Effector CD4-positive, alpha-beta T cell (primary cell): Measurements from ENCODE around the gene OTOG.

Source experiments
- DNase-seq: peaks from one replicate; pipeline ENCODE4 v3.0.0-alpha.2; 2020

The OTOG gene

DNA sequence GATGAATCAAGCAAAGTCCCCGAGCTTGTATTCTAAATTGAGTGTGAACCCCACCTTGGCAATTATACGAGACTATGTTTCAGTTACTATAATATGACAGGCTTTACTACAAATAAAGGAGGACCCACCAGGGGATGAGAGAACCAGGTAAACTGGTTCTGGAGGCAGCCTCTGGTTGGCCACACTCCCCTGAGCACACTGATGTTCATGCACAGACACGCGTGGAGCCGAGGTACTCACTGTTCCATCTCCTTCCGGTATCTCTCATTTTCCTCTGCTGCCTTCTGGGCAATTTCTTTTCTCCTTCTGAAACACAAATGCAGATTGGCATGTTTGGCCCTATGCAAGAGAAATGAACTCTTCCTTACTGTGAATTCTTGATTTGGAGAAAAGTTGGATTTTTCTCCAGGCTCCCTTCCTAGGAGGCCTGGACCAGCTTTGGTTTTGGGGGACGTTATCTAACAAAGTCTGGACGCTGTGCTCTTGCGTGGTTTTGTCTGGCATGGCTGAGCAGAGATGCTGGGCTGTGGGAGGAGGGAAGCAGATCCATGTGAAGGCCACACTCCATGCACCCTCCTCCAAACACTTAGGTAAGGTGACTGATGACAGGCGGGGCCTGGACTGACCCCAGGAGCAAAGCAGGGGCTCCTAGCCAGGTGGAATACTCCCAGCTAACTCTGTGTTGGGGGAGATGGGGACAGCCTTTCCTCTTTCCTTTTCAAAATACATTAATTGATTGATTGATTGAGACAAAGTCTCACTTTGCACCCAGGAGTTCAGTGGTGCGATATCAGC lies 25.8 kb upstream of the OTOG start:
- DNase-seq = no peak

DNA sequence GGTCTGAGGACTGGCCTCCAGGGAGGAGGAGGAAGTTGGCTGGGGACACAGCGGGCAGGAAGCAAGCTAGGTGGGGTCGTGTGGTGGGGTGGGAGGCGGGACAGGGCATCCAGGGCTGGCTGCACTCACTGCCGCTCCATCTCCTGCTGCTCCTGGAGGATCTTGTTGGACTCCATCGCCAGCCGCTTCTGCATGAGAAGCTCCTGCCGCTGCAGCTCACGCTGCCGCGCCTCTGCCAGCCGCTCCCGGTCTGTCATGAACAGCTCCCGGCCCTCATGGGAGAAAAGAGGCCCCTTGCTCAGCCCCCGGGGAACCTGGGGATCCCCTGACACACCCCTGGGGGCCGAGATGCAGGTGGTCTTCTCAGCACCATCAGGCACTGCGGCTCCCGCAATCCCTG lies 24.4 kb upstream of the OTOG start:
- DNase-seq = no peak

DNA sequence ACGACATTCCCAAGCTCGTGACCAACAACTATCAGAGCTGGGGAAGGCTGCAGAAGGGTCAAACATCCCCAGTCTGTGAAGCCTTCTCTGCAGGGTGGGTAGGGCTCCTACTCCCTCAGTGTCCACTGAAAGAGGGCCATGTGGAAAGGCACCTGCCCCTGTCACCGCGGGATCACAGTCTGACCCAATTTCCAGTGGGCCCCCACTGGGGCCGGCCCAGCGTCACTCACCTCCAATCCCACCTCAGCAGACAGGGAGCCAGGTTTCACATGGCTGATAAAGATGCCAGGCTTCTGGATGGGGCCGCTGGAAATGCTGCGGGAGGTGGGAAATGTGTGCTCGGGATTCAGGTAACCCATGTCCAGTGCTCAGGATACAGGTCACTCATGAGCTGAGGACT lies 22.8 kb upstream of the OTOG start:
- no peak for DNase-seq

DNA sequence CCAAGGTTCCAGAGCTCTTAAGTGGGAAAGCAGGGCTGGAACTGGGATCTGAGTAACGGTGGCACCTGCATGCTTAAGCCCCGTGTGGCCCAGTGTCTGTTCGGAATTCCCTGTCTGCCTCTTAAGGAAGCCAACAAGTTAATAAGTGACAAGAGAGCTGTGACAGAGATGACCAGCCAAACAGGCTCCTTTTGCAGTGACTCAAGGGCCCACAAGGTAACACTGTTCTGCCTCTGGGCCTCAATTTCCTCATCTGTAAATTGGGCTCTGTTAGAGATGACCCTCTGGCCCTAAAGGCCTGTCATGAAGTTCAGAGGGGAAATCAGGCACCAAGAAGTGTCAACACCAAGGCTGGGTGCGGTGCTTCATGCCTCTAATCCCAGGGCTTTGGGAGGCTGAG lies 21.5 kb upstream of the OTOG start:
- no peak for DNase-seq

DNA sequence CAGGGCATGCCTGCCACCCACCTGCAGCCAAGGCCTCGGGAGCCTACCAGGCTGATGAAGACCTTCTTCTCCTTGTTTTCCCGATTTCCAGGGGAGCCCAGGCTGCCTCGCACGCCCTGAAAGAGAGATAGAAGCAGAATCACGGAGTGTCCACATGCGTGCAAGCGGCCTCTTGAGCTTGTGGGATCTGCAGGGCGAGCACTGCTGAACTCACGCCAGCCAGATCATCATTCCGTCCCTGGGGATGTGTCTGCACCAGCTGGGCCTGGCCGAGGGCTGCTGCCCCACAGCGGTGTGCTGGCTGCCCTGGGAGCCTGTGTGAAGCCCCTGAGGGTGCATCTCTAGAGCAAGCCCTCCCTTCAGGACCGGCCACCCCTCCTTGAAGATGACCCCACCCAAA lies 20.7 kb upstream of the OTOG start:
- DNase-seq = no peak

DNA sequence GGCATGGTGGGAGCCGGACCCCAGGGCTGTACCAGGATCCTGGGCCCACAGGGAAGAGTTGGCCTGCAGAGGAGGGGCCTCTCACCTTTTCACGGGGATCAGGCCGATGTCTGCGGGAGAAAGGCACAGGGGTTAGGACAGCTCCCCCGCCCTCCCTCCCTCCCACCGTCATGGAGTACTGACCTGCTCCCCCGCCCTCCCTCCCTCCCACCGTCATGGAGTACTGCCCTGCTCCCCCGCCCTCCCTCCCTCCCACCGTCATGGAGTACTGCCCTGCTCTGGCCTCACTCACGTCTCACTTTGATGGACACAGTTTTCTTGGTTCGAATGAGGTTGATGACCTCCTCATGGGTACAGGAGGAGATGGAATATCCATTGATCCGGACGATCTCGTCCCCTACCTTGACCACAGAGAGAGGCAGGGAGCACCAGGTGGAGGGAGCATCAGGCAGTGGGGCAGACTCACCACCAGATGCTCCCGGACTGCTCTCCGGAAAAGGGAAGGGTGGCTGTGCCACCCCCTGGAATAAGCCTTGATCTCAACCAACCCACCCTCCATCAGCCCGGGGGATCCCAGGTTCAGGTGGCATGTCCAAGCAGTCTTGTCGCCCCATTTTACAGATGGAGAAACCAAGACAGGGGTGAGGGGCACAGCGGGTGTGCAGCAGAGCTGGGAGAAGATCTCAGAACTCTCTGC lies 20.0 kb upstream of the OTOG start:
- DNase-seq = no peak

DNA sequence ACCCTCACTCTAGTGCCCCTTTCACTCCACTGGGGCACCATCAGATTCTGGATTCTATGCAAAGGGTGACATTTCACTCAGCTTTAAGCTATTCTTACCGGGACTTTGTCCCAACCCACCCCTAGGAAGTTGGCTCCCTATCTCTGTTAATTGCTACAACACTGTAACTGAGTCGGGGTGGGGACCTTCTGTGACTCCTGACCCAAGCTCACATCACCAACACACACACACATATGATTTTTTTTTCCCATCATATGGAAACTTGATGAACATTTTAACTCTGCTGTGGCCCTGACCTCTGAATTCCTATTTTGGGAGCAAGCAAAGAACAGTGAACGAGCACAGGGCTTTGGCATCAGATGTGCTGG lies 19.4 kb upstream of the OTOG start:
- no peak for DNase-seq

DNA sequence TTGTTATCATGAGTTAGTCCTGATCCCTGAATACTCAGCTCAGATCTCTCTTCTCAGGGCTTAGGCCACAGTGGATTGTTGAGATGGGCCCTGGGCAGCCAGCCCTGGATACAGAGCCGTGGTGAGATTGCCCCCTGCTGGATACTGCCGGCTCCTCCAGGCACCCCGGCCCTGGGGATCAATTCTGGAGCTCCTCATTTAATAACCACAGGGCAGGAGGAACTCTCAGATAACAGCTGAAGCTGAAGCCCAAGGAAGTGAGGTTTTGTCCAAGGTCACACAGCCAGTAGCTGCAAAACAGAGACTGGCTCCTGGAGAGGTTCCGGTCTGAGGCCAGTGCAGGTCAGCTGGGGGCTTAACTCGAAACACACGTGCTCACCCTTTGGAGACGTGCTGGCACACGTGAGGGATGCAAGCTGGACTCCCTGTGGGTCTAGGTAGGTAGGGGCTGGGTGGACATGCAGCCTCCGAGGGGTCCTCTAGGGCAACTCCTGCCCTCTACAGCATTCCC lies 18.8 kb upstream of the OTOG start:
- DNase-seq = peak; percentile 16

DNA sequence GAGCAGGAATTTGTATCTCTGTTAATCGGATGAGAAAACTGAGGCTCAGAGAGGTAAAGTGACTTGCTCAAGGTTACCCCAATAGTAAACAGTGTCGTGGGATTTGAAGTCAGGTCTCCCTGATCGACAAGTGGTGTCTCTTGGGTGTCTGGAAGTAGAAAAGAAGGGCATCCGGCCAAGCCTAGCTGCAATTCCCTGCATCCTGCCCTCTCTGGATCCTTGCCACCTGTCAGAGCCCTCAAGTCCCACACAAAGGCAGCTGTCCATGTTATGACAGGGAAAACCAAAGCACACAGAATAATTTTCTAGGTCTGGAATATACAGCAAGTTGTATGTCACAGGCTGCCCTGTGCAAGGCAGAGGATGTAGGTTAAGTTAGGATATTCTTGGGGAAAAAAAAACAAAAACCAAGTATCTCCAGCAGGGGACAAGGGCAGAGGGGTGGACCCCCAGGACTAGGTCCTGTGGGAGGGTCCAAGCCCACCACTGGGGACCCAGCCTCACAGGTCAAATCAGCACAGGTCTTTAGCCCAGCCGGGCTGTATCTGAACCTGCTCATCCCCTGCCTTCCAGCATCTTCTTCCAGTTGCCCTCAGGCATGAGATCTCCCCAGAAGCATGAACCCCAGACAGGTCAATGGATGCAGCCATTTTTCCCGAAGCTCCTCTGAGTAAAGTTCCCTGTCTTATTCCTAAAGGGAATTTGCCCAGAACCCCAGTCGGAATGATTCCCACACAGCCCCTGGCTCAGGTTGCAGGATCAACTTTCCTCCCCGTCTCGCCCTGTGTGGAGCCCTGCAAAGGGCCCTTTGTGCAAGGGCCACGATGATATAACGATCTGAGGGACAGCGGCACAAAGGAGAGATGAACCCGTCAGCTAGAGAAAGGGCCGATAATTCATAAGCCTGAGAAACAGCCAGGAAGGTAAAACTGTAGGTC lies 17.9 kb upstream of the OTOG start:
- no peak for DNase-seq

DNA sequence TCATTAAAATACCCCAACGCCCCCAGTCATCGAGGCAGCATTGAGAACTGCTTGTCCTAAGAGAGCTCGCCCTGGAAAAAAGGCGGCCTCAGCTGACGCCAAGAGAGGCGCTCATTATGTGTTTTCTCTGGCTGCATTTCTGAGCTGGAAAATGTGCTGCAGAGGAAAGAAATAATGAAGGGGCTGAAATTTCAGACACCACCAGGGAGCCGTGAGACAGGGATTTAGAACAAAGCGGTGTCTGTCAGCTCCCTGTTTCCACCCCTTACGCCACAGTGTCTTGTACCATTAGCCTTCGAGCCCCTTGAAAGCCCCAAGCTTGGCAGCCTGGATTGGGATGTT lies 17.2 kb upstream of the OTOG start:
- DNase-seq = no peak

DNA sequence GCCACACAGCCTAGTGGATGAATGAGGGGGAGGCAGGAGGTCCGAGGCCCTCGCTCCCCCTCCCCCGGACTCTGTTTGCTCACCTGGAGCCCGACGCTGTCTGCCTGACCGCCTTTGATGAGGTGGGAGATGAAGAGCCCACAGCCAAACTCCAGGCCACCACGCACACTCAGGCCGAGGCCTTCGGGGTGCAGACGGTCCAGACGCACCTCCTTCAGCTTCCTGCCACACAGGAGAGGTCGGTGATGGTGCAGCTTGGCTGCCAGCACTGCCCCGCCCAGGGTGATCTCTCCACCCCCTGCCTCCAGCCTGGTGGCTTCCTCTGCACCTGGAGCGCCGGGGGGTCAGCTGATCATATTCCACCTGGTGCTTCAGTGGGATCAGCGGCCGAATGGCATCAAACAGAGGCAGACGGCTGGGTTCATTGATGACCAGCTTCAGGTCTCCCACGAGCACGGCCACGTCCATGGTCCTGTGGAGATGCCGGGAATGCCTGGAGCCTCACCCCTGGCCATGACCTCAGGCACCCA lies 15.9 kb upstream of the OTOG start:
- DNase-seq = no peak

DNA sequence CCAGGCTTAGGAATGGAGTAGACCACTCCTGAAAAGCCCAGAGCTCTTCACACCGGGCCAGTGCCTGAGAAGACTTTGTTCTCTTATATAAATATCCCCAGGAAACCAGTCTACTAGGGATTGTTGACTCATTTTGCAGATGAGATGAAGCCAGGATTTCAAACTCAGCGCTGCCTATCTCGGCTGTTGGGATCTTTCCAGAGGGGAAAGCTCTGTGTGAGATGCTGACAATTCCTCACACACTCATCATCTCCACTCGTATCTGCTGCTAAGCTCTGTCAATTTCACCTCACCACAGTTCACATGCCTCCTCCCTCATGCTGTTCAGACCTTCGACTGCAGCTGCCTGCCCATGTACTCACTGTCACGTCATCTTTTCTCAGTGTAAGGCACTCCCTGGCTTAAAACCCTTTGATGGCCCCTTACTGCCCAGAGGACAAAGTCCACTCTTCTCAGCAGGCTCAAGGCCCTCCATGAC lies 15.4 kb upstream of the OTOG start:
- DNase-seq = no peak

DNA sequence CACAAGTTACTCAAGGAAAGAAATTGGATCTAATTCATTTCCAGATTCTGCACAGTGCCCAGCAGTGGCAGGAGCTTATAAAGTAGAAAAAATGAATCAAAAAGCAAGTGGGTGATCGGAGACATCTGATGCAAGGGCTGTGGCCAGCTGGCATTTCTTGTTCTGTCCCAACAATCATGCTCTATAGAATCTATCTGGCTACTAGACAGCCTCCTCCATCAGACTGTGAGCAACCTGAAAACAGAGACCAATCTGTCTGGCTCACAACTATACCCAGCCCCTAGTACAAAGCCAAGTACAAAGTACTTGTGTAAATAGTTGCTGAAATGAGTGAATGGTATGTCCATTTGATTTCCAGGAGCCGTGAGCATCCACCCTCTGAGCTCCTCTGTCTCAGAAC lies 14.3 kb upstream of the OTOG start:
- DNase-seq = no peak

DNA sequence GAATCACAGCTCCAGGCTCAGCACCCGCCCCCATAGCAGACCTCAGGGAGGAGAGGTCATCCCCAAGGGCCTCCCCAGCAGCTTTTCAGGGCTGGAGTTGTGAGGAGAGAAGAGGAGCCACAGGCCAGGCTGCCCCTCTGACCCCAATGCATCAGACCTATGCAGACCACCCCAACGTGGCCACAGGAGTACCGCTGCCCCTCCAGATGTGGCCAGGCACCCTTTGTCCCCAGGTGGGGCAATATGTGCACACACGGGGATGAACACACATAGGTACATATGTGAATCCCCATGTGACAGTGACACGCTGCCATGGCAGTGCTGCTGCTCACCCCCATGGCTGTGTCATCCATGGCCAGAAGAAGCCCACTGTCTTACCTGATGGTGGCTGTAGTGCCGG lies 13.7 kb upstream of the OTOG start:
- no peak for DNase-seq

DNA sequence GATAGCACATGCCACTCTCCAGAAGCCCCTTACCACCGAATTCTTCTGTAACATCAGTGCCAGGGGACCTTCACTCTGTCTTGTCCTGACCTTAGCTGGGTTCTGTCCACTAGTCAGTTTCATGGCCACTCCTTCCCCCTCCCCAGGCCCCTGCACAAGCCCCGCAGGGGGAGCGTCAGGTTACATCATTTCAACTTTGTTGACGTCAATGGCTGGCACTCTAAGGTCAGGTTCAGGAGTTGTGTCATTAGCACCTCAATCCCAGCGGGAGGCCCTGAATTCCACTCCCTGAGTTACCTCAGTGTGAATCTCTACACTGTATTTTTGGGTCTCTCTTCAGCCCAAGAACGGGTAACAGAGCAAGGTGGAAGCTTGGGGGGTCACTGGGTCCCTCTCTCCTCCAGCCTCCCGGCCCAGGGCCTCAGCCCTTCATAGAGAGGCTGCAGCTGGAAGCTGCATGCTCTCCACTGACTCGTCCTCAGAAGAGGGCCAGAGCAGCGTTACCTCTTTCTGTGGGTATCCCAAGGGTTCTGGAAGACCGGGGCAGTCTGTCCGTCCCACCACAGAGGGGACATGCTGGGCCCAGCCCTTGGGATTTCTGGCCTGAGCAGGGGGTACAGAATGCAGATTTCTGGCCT lies 13.2 kb upstream of the OTOG start:
- DNase-seq = no peak

DNA sequence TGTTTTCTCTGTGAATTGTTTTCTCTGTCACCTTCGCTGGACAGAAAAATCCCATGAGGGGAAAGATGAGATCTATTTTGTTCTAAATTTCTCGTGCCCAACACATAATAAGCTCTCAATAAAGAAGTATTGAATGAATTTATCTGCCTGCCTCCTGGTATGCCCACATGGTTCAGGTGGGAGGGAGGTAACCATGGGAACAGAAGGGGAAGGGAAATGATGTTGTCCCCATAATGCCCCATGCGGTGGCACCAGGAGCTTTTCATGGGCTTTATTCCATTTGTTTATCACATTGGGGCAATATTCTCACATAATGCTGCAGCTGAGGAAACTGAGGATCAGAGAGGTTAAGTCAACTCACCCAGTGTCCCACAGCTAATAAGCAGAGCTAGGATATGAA lies 11.6 kb upstream of the OTOG start:
- DNase-seq = no peak

DNA sequence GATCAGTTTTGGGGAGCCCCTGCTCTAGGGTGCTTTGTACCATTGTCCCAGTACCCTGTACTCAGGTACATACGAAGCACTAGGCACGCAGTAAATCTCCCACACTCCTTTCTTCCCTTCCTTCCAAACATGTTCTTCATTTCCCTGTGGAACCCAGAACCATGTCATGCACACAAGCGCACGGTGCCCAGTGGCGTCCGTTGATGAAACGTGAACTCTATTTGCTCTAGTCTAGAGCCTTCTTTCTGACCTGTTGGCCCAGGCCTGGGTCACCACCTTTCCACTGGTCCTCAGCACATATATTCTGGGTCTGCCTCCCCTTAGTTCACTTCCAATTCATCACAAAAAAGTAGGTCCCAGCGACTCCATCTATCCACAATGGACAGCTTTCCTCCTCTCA lies 9.8 kb upstream of the OTOG start:
- DNase-seq = no peak

DNA sequence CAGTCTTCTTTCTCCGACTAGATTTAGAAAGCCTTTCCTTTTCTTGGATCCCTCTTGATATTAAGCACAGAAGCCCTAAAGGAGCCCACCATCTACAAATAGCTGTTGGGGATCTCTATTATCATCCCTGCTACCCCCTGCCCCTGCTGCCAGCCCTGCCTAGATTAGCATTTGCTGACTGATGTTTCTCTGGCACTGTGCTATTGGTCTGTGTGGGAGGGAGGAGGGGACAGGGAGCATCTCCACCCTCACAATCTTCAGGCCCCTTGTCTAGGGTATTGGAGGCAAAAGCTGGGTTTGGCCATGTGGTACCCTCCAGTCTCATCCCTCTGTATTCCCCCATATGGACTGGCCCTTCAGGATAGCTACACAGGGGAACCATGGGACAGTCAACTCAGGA lies 9.0 kb upstream of the OTOG start:
- DNase-seq = no peak

DNA sequence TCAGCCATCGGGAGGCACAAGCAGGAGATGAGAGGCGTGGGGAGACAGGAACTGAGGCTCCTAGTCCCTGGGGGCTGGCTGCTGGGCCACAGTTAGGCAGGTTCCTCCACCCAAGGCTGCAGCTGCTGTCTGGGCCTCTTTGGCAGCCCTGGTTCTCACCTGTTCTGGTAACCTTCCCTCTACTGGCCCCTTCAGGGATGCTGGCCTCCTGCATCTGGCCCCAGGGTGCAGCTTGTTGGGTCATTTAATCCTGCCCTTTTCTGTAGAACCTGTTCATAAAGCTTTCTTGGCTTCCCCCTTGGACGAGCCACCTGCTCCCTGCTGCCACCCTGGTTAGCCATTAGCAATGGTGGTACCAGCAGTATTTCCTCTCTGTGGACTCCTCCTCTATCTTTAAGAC lies 8.3 kb upstream of the OTOG start:
- DNase-seq = no peak

DNA sequence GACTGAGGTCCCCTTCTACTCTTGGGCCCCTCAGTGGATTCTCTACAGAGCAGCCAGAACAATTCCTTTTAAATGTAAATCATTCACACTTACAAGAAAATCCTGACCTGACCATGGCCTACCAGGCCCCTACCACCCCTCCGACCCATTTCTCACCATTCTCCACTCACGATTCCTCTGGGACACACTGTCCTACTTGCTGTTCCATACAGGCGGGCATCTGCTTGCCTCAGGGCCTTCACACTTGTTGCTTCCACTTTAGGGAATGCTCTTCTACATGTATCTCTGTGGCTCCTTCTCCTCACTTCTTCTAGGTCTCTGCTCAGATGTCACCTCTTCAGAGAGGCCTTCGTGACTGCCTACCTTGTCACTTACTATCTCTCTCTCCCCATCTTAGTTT lies 6.3 kb upstream of the OTOG start:
- DNase-seq = no peak

DNA sequence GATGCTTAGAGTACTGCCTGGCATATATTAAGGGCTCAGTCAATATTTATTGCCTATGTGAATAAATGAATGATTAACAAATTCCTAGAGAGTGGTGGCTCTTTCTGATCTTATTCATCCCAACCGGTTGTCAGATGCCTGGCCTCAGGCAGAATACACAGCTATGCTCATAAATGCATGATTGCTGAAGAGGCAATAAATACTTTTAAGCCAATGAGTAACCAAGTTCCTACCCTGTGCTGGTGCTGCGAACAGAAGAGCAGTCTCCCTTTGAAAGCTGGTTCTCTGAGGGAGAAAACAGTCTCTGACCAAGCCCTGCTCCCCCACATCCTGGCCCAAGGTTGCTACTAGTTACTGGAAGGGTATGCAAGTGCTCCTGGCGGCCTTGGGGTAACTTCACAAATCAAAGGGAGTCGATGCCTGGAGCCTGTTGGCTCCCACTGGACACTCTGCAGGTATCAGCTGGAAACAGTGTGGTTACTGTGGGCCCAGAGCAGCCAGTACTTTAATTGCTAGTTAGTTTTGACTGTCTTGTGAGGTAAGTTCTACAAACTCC lies 5.7 kb upstream of the OTOG start:
- DNase-seq = no peak

DNA sequence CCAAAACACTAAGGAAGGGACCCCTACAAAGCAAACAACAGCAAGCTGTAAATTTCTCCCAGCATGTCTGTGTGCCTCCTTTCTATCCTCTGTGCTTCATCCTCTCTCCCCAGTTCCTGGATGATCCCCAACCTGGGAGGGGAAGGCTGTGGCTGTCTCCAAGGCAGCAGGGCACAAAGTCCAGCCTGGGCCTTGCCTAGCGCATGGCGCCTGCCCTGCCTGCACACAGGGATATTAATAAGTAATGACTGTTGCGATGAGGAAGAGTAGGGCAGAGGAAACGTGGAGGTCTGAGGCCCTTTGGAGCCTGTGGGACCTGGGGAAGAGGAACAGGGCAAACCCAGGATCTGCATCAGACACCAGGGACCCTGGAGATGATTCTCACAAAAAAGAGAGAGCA lies 4.8 kb upstream of the OTOG start:
- DNase-seq = no peak
